Stimulated activated CD4-positive, alpha-beta T cell treated with anti-CD3 and anti-CD28 coated beads, Interleukin-1b, Interleukin-23, amount 100 ng/mL, for 48 hours (primary cell): ENCODE results near the gene DTX1.
"Not testable (repeated sequence)": the region's sequence is repeated elsewhere in the genome, so short reads cannot be mapped to it uniquely, and the experiment has no call there.

Experiments used
- DNase-seq: peaks from one replicate; pipeline ENCODE4 v3.0.0-alpha.2; 2020

The DTX1 gene

GRCh38 chr12:113137861-113138783 is 81.6 kb downstream of the DTX1 start:
- no peak for DNase-seq

- DNase-seq = no peak
Measured at GRCh38 chr12:113138826-113139225, 82.3 kb downstream of the DTX1 start.

- DNase-seq = no peak
Measured at GRCh38 chr12:113140706-113141105, 84.2 kb downstream of the DTX1 start.

GRCh38 chr12:113141716-113142115 is 85.2 kb downstream of the DTX1 start:
- not testable (repeated sequence) for DNase-seq

- peak; percentile 47 for DNase-seq
Measured at GRCh38 chr12:113142173-113142885, 85.8 kb downstream of the DTX1 start.

GRCh38 chr12:113142886-113143332 is 86.4 kb downstream of the DTX1 start:
- DNase-seq = no peak

- no peak for DNase-seq
Measured at GRCh38 chr12:113143959-113144358, 87.4 kb downstream of the DTX1 start.

- no peak for DNase-seq
Measured at GRCh38 chr12:113144806-113145205, 88.3 kb downstream of the DTX1 start.

GRCh38 chr12:113145720-113146551 is 89.4 kb downstream of the DTX1 start:
- no peak for DNase-seq

GRCh38 chr12:113146999-113147398 is 90.5 kb downstream of the DTX1 start:
- no peak for DNase-seq
